ENCODE measurements around the gene ATRAID.

The ATRAID gene

DNA sequence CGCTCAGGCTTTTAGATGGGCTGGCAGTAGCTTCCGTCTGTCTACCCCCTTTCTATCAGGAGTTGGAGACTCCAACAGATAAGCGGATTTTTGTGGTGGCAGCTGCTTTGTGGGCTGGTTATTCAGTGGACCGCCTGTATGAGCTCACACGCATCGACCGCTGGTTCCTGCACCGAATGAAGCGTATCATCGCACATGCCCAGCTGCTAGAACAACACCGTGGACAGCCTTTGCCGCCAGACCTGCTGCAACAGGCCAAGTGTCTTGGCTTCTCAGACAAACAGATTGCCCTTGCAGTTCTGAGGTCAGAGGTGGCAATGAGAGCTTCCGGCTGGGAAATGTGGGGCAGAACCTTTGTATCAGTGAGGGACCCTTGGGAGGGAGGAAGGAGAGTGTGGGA, 20.1 kb downstream of the ATRAID start:
- no peak for FAIRE-seq
- TF ChIP-seq POLR2AphosphoS5 (IDR thresholded peaks at IDR 0.05; ENCODE audit: low read depth, low read length): no peak
- no peak for TF ChIP-seq POLR2A (IDR thresholded peaks at IDR 0.05; ENCODE audit: low read depth, low read length)
- no peak for TF ChIP-seq TAF1 (IDR thresholded peaks at IDR 0.05; ENCODE audit: low read depth, low read length)
- TF ChIP-seq SPI1 (IDR thresholded peaks at IDR 0.05; ENCODE audit: low read depth, low read length): no peak
- TF ChIP-seq POU2F2 (IDR thresholded peaks at IDR 0.05; ENCODE audit: low read depth, low read length): no peak
- no peak for TF ChIP-seq PAX5 (IDR thresholded peaks at IDR 0.05; ENCODE audit: insufficient read depth, low read length, severe bottlenecking)

DNA sequence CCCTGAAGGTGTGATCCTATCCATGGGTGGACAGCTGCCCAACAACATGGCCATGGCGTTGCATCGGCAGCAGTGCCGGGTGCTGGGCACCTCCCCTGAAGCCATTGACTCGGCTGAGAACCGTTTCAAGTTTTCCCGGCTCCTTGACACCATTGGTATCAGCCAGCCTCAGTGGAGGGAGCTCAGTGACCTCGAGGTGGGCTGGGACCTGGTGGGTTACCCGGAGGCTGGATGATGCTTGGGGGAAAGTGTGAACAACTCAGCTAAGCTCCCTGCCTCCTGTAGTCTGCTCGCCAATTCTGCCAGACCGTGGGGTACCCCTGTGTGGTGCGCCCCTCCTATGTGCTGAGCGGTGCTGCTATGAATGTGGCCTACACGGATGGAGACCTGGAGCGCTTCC, 21.5 kb downstream of the ATRAID start:
- DNase-seq (ENCODE audit: insufficient read length, low spot score): no peak
- no peak for FAIRE-seq
- TF ChIP-seq PAX5 (IDR thresholded peaks at IDR 0.05; ENCODE audit: insufficient read depth, low read length, severe bottlenecking) (no peak), TAF1 (IDR thresholded peaks at IDR 0.05; ENCODE audit: low read depth, low read length) (no peak), POLR2AphosphoS5 (IDR thresholded peaks at IDR 0.05; ENCODE audit: low read depth, low read length) (no peak), POU2F2 (IDR thresholded peaks at IDR 0.05; ENCODE audit: low read depth, low read length) (no peak), SPI1 (IDR thresholded peaks at IDR 0.05; ENCODE audit: low read depth, low read length) (no peak), POLR2A (IDR thresholded peaks at IDR 0.05; ENCODE audit: low read depth, low read length) (no peak)

More for the DNA sequence above, 20.1 kb downstream of the ATRAID start:
- no peak for DNase-seq (ENCODE audit: insufficient read length, low spot score)

DNA sequence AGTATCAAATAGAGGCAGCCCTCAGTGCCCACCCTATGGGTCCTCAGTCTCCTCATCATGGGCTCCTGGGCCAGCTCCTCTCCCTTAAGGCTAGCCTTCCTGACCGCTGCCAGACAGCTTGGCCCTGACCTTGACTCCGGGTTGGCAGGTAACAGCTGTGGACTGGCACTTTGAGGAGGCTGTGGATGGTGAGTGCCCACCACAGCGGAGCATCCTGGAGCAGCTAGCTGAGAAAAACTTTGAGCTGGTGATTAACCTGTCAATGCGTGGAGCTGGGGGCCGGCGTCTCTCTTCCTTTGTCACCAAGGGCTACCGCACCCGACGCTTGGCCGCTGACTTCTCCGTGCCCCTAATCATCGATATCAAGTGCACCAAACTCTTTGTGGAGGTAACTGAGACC, 24.3 kb downstream of the ATRAID start:
- TF ChIP-seq POU2F2 (IDR thresholded peaks at IDR 0.05; ENCODE audit: low read depth, low read length) (no peak), SPI1 (IDR thresholded peaks at IDR 0.05; ENCODE audit: low read depth, low read length) (no peak), TAF1 (IDR thresholded peaks at IDR 0.05; ENCODE audit: low read depth, low read length) (no peak), POLR2A (IDR thresholded peaks at IDR 0.05; ENCODE audit: low read depth, low read length) (no peak), PAX5 (IDR thresholded peaks at IDR 0.05; ENCODE audit: insufficient read depth, low read length, severe bottlenecking) (no peak), POLR2AphosphoS5 (IDR thresholded peaks at IDR 0.05; ENCODE audit: low read depth, low read length) (no peak)
- DNase-seq (ENCODE audit: insufficient read length, low spot score) (no peak), FAIRE-seq (no peak)

GRCh38 chr2:27236626-27237025, 24.8 kb downstream of the ATRAID start:
- TF ChIP-seq POU2F2 (IDR thresholded peaks at IDR 0.05; ENCODE audit: low read depth, low read length) (no peak), TAF1 (IDR thresholded peaks at IDR 0.05; ENCODE audit: low read depth, low read length) (no peak), POLR2AphosphoS5 (IDR thresholded peaks at IDR 0.05; ENCODE audit: low read depth, low read length) (no peak), SPI1 (IDR thresholded peaks at IDR 0.05; ENCODE audit: low read depth, low read length) (no peak), PAX5 (IDR thresholded peaks at IDR 0.05; ENCODE audit: insufficient read depth, low read length, severe bottlenecking) (no peak), POLR2A (IDR thresholded peaks at IDR 0.05; ENCODE audit: low read depth, low read length) (no peak)
- no peak for FAIRE-seq

DNA sequence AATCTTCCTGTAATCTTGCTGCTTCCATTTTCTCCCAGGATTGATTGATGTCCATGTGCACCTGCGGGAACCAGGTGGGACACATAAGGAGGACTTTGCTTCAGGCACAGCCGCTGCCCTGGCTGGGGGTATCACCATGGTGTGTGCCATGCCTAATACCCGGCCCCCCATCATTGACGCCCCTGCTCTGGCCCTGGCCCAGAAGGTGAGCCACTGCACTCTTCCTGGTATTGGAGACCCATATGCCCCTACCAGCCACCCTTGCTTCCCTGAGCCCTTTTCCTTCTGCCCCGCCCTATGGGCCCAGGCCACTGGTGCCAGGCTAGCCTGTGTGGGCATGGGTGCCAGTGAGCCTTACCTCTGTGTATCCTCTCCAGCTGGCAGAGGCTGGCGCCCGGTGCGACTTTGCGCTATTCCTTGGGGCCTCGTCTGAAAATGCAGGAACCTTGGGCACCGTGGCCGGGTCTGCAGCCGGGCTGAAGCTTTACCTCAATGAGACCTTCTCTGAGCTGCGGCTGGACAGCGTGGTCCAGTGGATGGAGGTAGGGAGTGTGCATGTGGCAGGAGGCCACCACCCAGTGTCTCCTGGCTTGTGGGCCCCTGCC, 25.6 kb downstream of the ATRAID start:
- FAIRE-seq (no peak), DNase-seq (ENCODE audit: insufficient read length, low spot score) (no peak)
- no peak for TF ChIP-seq POLR2AphosphoS5 (IDR thresholded peaks at IDR 0.05; ENCODE audit: low read depth, low read length)
- no peak for TF ChIP-seq POLR2A (IDR thresholded peaks at IDR 0.05; ENCODE audit: low read depth, low read length)
- no peak for TF ChIP-seq POU2F2 (IDR thresholded peaks at IDR 0.05; ENCODE audit: low read depth, low read length)
- TF ChIP-seq TAF1 (IDR thresholded peaks at IDR 0.05; ENCODE audit: low read depth, low read length): no peak
- no peak for TF ChIP-seq SPI1 (IDR thresholded peaks at IDR 0.05; ENCODE audit: low read depth, low read length)
- TF ChIP-seq PAX5 (IDR thresholded peaks at IDR 0.05; ENCODE audit: insufficient read depth, low read length, severe bottlenecking): no peak

More at GRCh38 chr2:27236626-27237025, 24.8 kb downstream of the ATRAID start:
- DNase-seq (ENCODE audit: insufficient read length, low spot score): no peak

DNA sequence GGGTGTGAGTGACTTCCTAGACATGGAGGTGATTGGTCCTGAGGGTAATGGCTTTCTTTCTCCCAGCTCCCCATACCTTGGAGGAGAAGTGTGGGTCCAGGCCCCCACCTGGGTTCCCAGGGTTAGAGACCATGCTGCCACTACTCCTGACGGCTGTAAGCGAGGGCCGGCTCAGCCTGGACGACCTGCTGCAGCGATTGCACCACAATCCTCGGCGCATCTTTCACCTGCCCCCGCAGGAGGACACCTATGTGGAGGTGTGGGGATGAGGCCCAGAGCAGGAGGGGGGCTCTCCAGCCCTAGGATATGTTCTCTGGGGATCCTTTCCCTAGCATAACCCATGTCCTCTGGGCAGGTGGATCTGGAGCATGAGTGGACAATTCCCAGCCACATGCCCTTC, 27.1 kb downstream of the ATRAID start:
- TF ChIP-seq SPI1 (IDR thresholded peaks at IDR 0.05; ENCODE audit: low read depth, low read length) (no peak), POU2F2 (IDR thresholded peaks at IDR 0.05; ENCODE audit: low read depth, low read length) (no peak), POLR2A (IDR thresholded peaks at IDR 0.05; ENCODE audit: low read depth, low read length) (no peak), POLR2AphosphoS5 (IDR thresholded peaks at IDR 0.05; ENCODE audit: low read depth, low read length) (no peak), TAF1 (IDR thresholded peaks at IDR 0.05; ENCODE audit: low read depth, low read length) (no peak), PAX5 (IDR thresholded peaks at IDR 0.05; ENCODE audit: insufficient read depth, low read length, severe bottlenecking) (no peak)
- no peak for FAIRE-seq
- no peak for DNase-seq (ENCODE audit: insufficient read length, low spot score)

DNA sequence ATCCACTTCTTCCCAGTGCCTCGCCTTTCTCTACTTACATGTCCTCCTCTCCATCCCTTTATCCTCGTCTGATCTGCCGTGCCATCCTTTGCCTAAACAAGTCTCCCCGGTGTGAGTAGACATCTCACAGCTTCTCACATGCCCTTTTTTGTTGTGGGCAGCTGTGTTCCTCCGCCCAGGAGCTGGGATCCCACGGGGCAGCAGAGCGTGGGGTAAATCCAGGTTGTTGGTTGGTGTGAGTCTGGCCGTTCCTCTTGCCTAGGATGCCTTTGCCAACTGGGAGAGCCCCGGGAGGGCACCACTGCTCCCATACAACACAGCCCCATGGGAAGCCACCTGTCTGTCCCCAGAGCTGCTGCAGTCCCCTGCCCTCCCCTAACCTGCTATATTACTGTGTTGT, 28.6 kb downstream of the ATRAID start:
- DNase-seq (ENCODE audit: insufficient read length, low spot score): no peak
- no peak for FAIRE-seq
- TF ChIP-seq PAX5 (IDR thresholded peaks at IDR 0.05; ENCODE audit: insufficient read depth, low read length, severe bottlenecking) (no peak), POLR2A (IDR thresholded peaks at IDR 0.05; ENCODE audit: low read depth, low read length) (no peak), POLR2AphosphoS5 (IDR thresholded peaks at IDR 0.05; ENCODE audit: low read depth, low read length) (no peak), POU2F2 (IDR thresholded peaks at IDR 0.05; ENCODE audit: low read depth, low read length) (no peak), SPI1 (IDR thresholded peaks at IDR 0.05; ENCODE audit: low read depth, low read length) (no peak), TAF1 (IDR thresholded peaks at IDR 0.05; ENCODE audit: low read depth, low read length) (no peak)

DNA sequence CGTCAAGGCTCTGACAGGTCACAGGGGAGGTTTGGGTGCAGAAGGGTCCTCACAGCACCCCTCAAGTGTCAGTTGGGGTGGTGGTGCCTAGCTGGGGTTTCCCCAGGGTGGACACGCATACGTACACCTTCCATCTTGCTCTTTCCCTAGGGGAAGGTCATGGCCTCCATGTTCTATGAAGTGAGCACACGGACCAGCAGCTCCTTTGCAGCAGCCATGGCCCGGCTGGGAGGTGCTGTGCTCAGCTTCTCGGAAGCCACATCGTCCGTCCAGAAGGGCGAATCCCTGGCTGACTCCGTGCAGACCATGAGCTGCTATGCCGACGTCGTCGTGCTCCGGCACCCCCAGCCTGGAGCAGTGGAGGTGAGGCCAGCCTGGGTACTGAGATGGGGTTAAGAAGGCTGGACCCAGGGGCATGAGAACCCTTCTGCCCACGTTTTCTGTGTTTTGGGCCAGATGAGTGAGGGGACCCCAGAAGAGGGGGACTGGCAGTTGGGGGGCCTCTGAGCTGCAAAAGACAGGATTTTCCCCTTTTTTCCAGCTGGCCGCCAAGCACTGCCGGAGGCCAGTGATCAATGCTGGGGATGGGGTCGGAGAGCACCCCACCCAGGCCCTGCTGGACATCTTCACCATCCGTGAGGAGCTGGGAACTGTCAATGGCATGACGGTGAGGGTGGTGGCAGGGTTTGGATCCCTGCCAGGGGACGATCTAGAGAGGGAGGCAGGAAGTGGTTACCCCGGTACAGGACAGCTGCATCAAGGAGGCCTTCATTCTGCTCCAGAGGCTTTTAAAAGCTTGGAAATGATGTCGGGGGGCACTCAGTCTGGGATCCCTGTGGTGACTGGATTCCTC, 30.1 kb downstream of the ATRAID start:
- TF ChIP-seq POU2F2 (IDR thresholded peaks at IDR 0.05; ENCODE audit: low read depth, low read length) (no peak), PAX5 (IDR thresholded peaks at IDR 0.05; ENCODE audit: insufficient read depth, low read length, severe bottlenecking) (no peak), POLR2AphosphoS5 (IDR thresholded peaks at IDR 0.05; ENCODE audit: low read depth, low read length) (no peak), POLR2A (IDR thresholded peaks at IDR 0.05; ENCODE audit: low read depth, low read length) (no peak), TAF1 (IDR thresholded peaks at IDR 0.05; ENCODE audit: low read depth, low read length) (no peak), SPI1 (IDR thresholded peaks at IDR 0.05; ENCODE audit: low read depth, low read length) (no peak)
- no peak for FAIRE-seq

GRCh38 chr2:27242614-27242951, 30.7 kb downstream of the ATRAID start:
- DNase-seq (ENCODE audit: insufficient read length, low spot score): no peak
- FAIRE-seq: no peak
- TF ChIP-seq POU2F2 (IDR thresholded peaks at IDR 0.05; ENCODE audit: low read depth, low read length) (no peak), POLR2A (IDR thresholded peaks at IDR 0.05; ENCODE audit: low read depth, low read length) (no peak), TAF1 (IDR thresholded peaks at IDR 0.05; ENCODE audit: low read depth, low read length) (no peak), PAX5 (IDR thresholded peaks at IDR 0.05; ENCODE audit: insufficient read depth, low read length, severe bottlenecking) (no peak), SPI1 (IDR thresholded peaks at IDR 0.05; ENCODE audit: low read depth, low read length) (no peak), POLR2AphosphoS5 (IDR thresholded peaks at IDR 0.05; ENCODE audit: low read depth, low read length) (no peak)

More for the DNA sequence above, 30.1 kb downstream of the ATRAID start:
- DNase-seq (ENCODE audit: insufficient read length, low spot score): no peak

Measured in GM12891 (cell line).